Erythroblast (primary cell): Measurements from ENCODE around the gene SPOP.

Source experiments
- GATA1 ChIP-seq: IDR thresholded peaks from 2 replicates; pipeline ENCODE4 v1.6.1; 2011; ENCODE audit warnings: low read depth, mild to moderate bottlenecking, control low read depth, low read length, moderate library complexity
- POLR2A ChIP-seq: IDR thresholded peaks from 2 replicates; pipeline ENCODE4 v1.6.1; 2011; ENCODE audit warnings: mild to moderate bottlenecking, low read length

GRCh38 chr17:49637050-49637449, 40.8 kb downstream of the SPOP start:
- TF ChIP-seq POLR2A = no peak
- TF ChIP-seq GATA1 = no peak
